HG03045 (cell line): Measurements from ENCODE around the gene PLEKHG3.

Source experiments
- ATAC-seq: cut with Tn5 transposase; IDR thresholded peaks from one replicate; pipeline ENCODE4 v1.9.1; 2021; ENCODE audit warnings: mild to moderate bottlenecking, moderate library complexity; ENCODE audit not compliant: unreplicated experiment

Gene PLEKHG3

GRCh38 chr14:64743061-64743460 is 38.8 kb downstream of the PLEKHG3 start:
- no peak for ATAC-seq

GRCh38 chr14:64745511-64746091 is 41.4 kb downstream of the PLEKHG3 start:
- no peak for ATAC-seq

GRCh38 chr14:64746298-64747250 is 42.4 kb downstream of the PLEKHG3 start:
- no peak for ATAC-seq

GRCh38 chr14:64747327-64747726 is 43.1 kb downstream of the PLEKHG3 start:
- ATAC-seq = no peak

GRCh38 chr14:64748521-64748920 is 44.3 kb downstream of the PLEKHG3 start:
- ATAC-seq = no peak

GRCh38 chr14:64748995-64749714 is 44.9 kb downstream of the PLEKHG3 start:
- ATAC-seq = no peak

- ATAC-seq = no peak
Observed at GRCh38 chr14:64752909-64753308, 48.7 kb downstream of the PLEKHG3 start.

GRCh38 chr14:64753374-64753773 is 49.1 kb downstream of the PLEKHG3 start:
- no peak for ATAC-seq

- ATAC-seq = no peak
Observed at GRCh38 chr14:64753999-64754398, 49.8 kb downstream of the PLEKHG3 start.

- ATAC-seq = no peak
Observed at GRCh38 chr14:64754685-64755084, 50.5 kb downstream of the PLEKHG3 start.

- ATAC-seq = no peak
Observed at GRCh38 chr14:64755781-64756221, 51.6 kb downstream of the PLEKHG3 start.

- no peak for ATAC-seq
Observed at GRCh38 chr14:64756712-64757111, 52.5 kb downstream of the PLEKHG3 start.

GRCh38 chr14:64757601-64758000 is 53.4 kb downstream of the PLEKHG3 start:
- no peak for ATAC-seq

GRCh38 chr14:64758025-64758521 is 53.8 kb downstream of the PLEKHG3 start:
- no peak for ATAC-seq

- no peak for ATAC-seq
Observed at GRCh38 chr14:64758691-64759554, 54.7 kb downstream of the PLEKHG3 start.

- no peak for ATAC-seq
Observed at GRCh38 chr14:64759555-64759938, 55.3 kb downstream of the PLEKHG3 start.

GRCh38 chr14:64760146-64760755 is 56.0 kb downstream of the PLEKHG3 start:
- ATAC-seq = no peak

GRCh38 chr14:64760916-64761315 is 56.7 kb downstream of the PLEKHG3 start:
- ATAC-seq = no peak

GRCh38 chr14:64761441-64762043 is 57.3 kb downstream of the PLEKHG3 start:
- no peak for ATAC-seq
